Right lobe of liver (tissue), 4 donors: ENCODE measurements around the gene JAZF1.

Experiments used
- POLR2A ChIP-seq: fragments of 450-650 bp; IDR thresholded peaks from one replicate; pipeline ENCODE4 v1.6.1; 2017; ENCODE audit warnings: antibody characterized with exemption, mild to moderate bottlenecking
- TF ChIP-seq, protein P1 (sequence below), 4 donors: fragments of 200-600 bp in 3 of 4; fragments of 450-650 bp in 1 of 4; IDR thresholded peaks; one replicate each; pipeline versions ENCODE4 v1.5.1 to v1.8.0; 2016 to 2022; ENCODE audit warnings: antibody characterized with exemption in 4 of 4, mild to moderate bottlenecking in 2 of 4
- donor health status: DM: no; HTN: no; CAD: no.
- donor health status: DM: no; HTN: no; CAD: no.
- donor health status: DM: no; HTN: yes; CAD: no.

DNA sequence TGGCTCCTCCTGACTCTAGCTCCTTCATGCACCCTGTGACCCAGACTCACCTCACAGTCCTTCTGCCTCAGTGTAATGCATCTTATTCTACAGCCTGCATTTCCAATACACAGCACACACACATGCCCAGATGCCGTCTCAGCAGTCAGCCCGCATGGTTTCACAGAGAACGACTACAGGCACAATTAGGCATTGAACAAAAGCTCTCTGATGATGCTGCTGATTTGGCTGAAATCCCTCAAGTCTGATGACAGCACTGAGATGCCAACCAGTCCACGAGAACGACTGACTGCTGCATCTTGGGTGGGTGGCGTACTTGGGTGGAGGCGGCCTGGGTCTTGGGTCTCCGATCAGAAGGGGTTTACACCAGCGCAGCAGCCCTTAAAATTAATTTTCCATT lies 240.3 kb downstream of the JAZF1 start:
- TF ChIP-seq, protein P1, sequence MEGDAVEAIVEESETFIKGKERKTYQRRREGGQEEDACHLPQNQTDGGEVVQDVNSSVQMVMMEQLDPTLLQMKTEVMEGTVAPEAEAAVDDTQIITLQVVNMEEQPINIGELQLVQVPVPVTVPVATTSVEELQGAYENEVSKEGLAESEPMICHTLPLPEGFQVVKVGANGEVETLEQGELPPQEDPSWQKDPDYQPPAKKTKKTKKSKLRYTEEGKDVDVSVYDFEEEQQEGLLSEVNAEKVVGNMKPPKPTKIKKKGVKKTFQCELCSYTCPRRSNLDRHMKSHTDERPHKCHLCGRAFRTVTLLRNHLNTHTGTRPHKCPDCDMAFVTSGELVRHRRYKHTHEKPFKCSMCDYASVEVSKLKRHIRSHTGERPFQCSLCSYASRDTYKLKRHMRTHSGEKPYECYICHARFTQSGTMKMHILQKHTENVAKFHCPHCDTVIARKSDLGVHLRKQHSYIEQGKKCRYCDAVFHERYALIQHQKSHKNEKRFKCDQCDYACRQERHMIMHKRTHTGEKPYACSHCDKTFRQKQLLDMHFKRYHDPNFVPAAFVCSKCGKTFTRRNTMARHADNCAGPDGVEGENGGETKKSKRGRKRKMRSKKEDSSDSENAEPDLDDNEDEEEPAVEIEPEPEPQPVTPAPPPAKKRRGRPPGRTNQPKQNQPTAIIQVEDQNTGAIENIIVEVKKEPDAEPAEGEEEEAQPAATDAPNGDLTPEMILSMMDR (IDR thresholded peaks at IDR 0.05) = no peak
- TF ChIP-seq POLR2A = no peak
